ENCODE results near the gene BACH2.

- TF ChIP-seq CTCF (IDR thresholded peaks at IDR 0.05) (no peak), EP300 (IDR thresholded peaks at IDR 0.05) (no peak), POLR2A (IDR thresholded peaks at IDR 0.05) (no peak)
Measured at GRCh38 chr6:90068264-90068663, 228.4 kb downstream of the BACH2 start.
